GM23248 (cell line): ENCODE data around the gene RIN2. TPM values are rescaled to one million over a fixed set of nuclear protein-coding genes. Genes with fewer than 3 reads are reported as not detected.
"Not testable (repeated sequence)": the region's sequence is repeated elsewhere in the genome, so short reads cannot be mapped to it uniquely, and the experiment has no call there.

Experiments used
- DNase-seq: peaks from one replicate; pipeline ENCODE4 v3.0.0-alpha.2; 2015
- H2AFZ ChIP-seq: fragments of 200-600 bp; sonication (generic); 2 replicates; pipeline ENCODE4 v1.6.1; 2016; ENCODE audit warnings: antibody characterized with exemption
- H3F3A ChIP-seq: fragments of 200-600 bp; sonication (generic); 2 replicates; pipeline ENCODE4 v1.6.1; 2016; ENCODE audit warnings: mild to moderate bottlenecking, antibody characterized with exemption, mixed run types; ENCODE audit not compliant: insufficient read depth
- H3K27ac ChIP-seq: fragments of 200-600 bp; sonication (generic); 2 replicates; pipeline ENCODE4 v1.5.1; 2016; ENCODE audit warnings: mild to moderate bottlenecking
- H3K27me3 ChIP-seq: fragments of 200-600 bp; sonication (generic); replicated peaks from 2 replicates; pipeline ENCODE4 v1.6.1; 2016; ENCODE audit warnings: mild to moderate bottlenecking; ENCODE audit not compliant: insufficient read depth
- H3K36me3 ChIP-seq: fragments of 200-600 bp; sonication (generic); 2 replicates; pipeline ENCODE4 v1.6.1; 2016; ENCODE audit warnings: low read depth, mild to moderate bottlenecking
- H3K4me1 ChIP-seq: fragments of 200-600 bp; sonication (generic); 2 replicates; pipeline ENCODE4 v1.6.1; 2016; ENCODE audit warnings: mild to moderate bottlenecking; ENCODE audit not compliant: insufficient read depth
- H3K4me2 ChIP-seq: fragments of 200-600 bp; sonication (generic); one replicate; pipeline ENCODE4 v1.6.1; 2016; ENCODE audit warnings: mild to moderate bottlenecking; ENCODE audit not compliant: unreplicated experiment
- H3K4me3 ChIP-seq: fragments of 200-600 bp; sonication (generic); 2 replicates; pipeline ENCODE4 v1.5.1; 2016; ENCODE audit warnings: mild to moderate bottlenecking
- H3K79me2 ChIP-seq: fragments of 200-600 bp; sonication (generic); 2 replicates; pipeline ENCODE4 v1.6.1; 2016; ENCODE audit warnings: mild to moderate bottlenecking; ENCODE audit not compliant: insufficient read depth
- H3K9ac ChIP-seq: fragments of 200-600 bp; sonication (generic); 2 replicates; pipeline ENCODE4 v1.6.1; 2016; ENCODE audit warnings: mild to moderate bottlenecking
- H3K9me2 ChIP-seq: fragments of 200-600 bp; sonication (generic); 2 replicates; pipeline ENCODE4 v1.6.1; 2016; ENCODE audit warnings: mixed run types, mild to moderate bottlenecking, moderate library complexity; ENCODE audit not compliant: insufficient read depth
- H3K9me3 ChIP-seq: fragments of 200-600 bp; sonication (generic); one replicate; pipeline ENCODE4 v1.6.1; 2017; ENCODE audit warnings: low read depth
- H4K20me1 ChIP-seq: fragments of 200-600 bp; sonication (generic); 2 replicates; pipeline ENCODE4 v1.6.0; 2016; ENCODE audit not compliant: insufficient read depth
- EZH2 ChIP-seq: fragments of 200-600 bp; sonication (generic); IDR thresholded peaks from 2 replicates; pipeline ENCODE4 v1.6.1; 2018; ENCODE audit warnings: antibody characterized with exemption, mild to moderate bottlenecking; ENCODE audit not compliant: insufficient read depth, poor library complexity, severe bottlenecking
- EZH2phosphoT487 ChIP-seq: fragments of 200-600 bp; sonication (generic); IDR thresholded peaks from 2 replicates; pipeline ENCODE4 v1.6.1; 2018; ENCODE audit warnings: antibody characterized with exemption, moderate library complexity, mild to moderate bottlenecking, low read depth; ENCODE audit not compliant: insufficient read depth
- WGBS, 2 experiments: methylation state at CpG; one replicate each; pipeline ENCODE4 v1.1.6; 2015 to 2017; ENCODE audit warnings: low lambda C conversion rate in 2 of 2, low coverage in 1 of 2; ENCODE audit errors: missing lambda C conversion rate in 2 of 2; 5-methylcytosine and 5-hydroxymethylcytosine counted together
- in situ Hi-C: fragments of 300-500 bp; cut with MboI; formaldehyde crosslinking; loops from 2 replicates; pipeline ENCODE4 v1.15.0; 2020
- polyA plus RNA-seq: library from polyadenylated mRNA; unstranded; fragments of >200 nt; fragmentation: Nextera tagmentation; extraction: Ambion mirVana; gene quantifications from 2 replicates; pipeline ENCODE4 v1.2.1, GENCODE V29; 2016
- total RNA-seq: library from RNA; depleted of rRNA; stranded (reverse); fragments of >200 nt; shearing (Covaris generic); gene quantifications from 2 replicates; pipeline ENCODE4 v1.2.3, GENCODE V29; 2014

RIN2 gene
- total and polyA plus RNA-seq, 2 experiments from 2014 or later, result 45.3 to 48.0 TPM

- Histone ChIP-seq H3K4me2 (no peak overlapping the region), H3K27ac (no peak overlapping the region), H3K4me3 (no peak overlapping the region), H3K36me3 (peaks cover 12% of the 10 kb centered on the region; the same call in 1 of the 2 replicates), H4K20me1 (no peaks in the 10 kb centered on the region), H2AFZ (no peak overlapping the region), H3K9me2 (no peaks in the 10 kb centered on the region), H3K27me3 (no peaks in the 10 kb centered on the region), H3K9me3 (no peaks in the 10 kb centered on the region), H3F3A (no peaks in the 10 kb centered on the region), H3K9ac (no peak overlapping the region), H3K4me1 (peaks cover 4% of the 10 kb centered on the region; the same call in 1 of the 2 replicates), H3K79me2 (no peaks in the 10 kb centered on the region; the same call in 1 of the 2 replicates)
- in situ Hi-C loops, result no loop called here
- TF ChIP-seq EZH2phosphoT487 (no peak), EZH2 (no peak)
- 96 to 97% methylated on average over 6 of the region's 6 CpGs for WGBS, 2 experiments
- no peak for DNase-seq
Measured at GRCh38 chr20:19802099-19802491, 44.0 kb downstream of the RIN2 start.

- no peaks in the 10 kb centered on the region for H3K9me3 ChIP-seq
- no peaks in the 10 kb centered on the region for H3F3A ChIP-seq
- no peak overlapping the region for H3K4me2 ChIP-seq
- H3K4me1 ChIP-seq, result peaks cover 9% of the 10 kb centered on the region; the same call in 1 of the 2 replicates
- H3K36me3 ChIP-seq, result peaks cover 12% of the 10 kb centered on the region; the same call in 1 of the 2 replicates
- no peaks in the 10 kb centered on the region for H3K27me3 ChIP-seq
- no peak overlapping the region for H3K27ac ChIP-seq
- 82 to 88% methylated on average over 4 of the region's 4 CpGs for WGBS, 2 experiments
- H3K9me2 ChIP-seq, result no peaks in the 10 kb centered on the region
- H3K9ac ChIP-seq, result no peak overlapping the region
- no peak overlapping the region for H3K4me3 ChIP-seq
- no peak for TF ChIP-seq EZH2
- no peak for TF ChIP-seq EZH2phosphoT487
- in situ Hi-C loops, result no loop called here
- no peaks in the 10 kb centered on the region; the same call in 1 of the 2 replicates for H3K79me2 ChIP-seq
- no peak overlapping the region for H2AFZ ChIP-seq
- DNase-seq, result peak; percentile 48
- H4K20me1 ChIP-seq, result no peaks in the 10 kb centered on the region
Measured at GRCh38 chr20:19802492-19803158, 44.6 kb downstream of the RIN2 start.

GRCh38 chr20:19806276-19806675 is 48.2 kb downstream of the RIN2 start:
- H3K4me2 ChIP-seq, H4K20me1 ChIP-seq, H3K79me2 ChIP-seq, DNase-seq, H3K27ac ChIP-seq, H3K4me3 ChIP-seq, H3K9me2 ChIP-seq, in situ Hi-C loops, H3K9ac ChIP-seq, H3K4me1 ChIP-seq, H3F3A ChIP-seq, H3K9me3 ChIP-seq, H2AFZ ChIP-seq, H3K27me3 ChIP-seq, H3K36me3 ChIP-seq: not testable (repeated sequence)
- 95% methylated on average over 7 of the region's 7 CpGs for WGBS, 2 experiments

- Histone ChIP-seq H2AFZ (no peak overlapping the region), H3K27me3 (no peaks in the 10 kb centered on the region), H3K9ac (no peak overlapping the region), H3K4me2 (no peak overlapping the region), H3K4me1 (peaks cover 13% of the 10 kb centered on the region), H3K79me2 (no peaks in the 10 kb centered on the region; the same call in 1 of the 2 replicates), H3K4me3 (no peak overlapping the region), H3K36me3 (peaks cover 3% of the 10 kb centered on the region; the same call in 1 of the 2 replicates), H3K27ac (no peak overlapping the region), H4K20me1 (no peaks in the 10 kb centered on the region), H3K9me2 (no peaks in the 10 kb centered on the region), H3F3A (peaks cover 5% of the 10 kb centered on the region), H3K9me3 (no peaks in the 10 kb centered on the region)
- TF ChIP-seq EZH2 (no peak), EZH2phosphoT487 (no peak)
- in situ Hi-C loops, result no loop called here
- 73 to 77% methylated on average over 4 of the region's 4 CpGs for whole genome bisulfite sequencing, 2 experiments
- no peak for DNase-seq
Measured at GRCh38 chr20:19806806-19807190, 48.7 kb downstream of the RIN2 start.
